ENCODE results near the gene KDM4C. TPM values are rescaled to one million over a fixed set of nuclear protein-coding genes. Genes with fewer than 3 reads are reported as not detected.

KDM4C gene
- total RNA-seq (29.3 and 39.0 TPM in 2 replicates), polyA plus RNA-seq (11.1 and 13.0 TPM in 2 replicates), polyA minus RNA-seq (ENCODE audit: low replicate concordance) (8.9 and 10.1 TPM in 2 replicates)
- 7.2 and 8.5 TPM in 2 replicates for polyA plus RNA-seq (2012)

GRCh38 chr9:6757456-6758247 lies at the start of gene KDM4C:
Gene KDM4C, plus strand, starts transcription at chr9:6757973. Its CDS starts 35,016 bp downstream, at chr9:6792989.
- peak within 1 kb of the TSS; percentile 89 for H3K4me2 ChIP-seq (ENCODE audit: extremely low read depth, insufficient read depth, low read length)
- H3K27ac ChIP-seq (ENCODE audit: insufficient read depth, low read length): peak within 1 kb of the TSS; percentile 99
- H2AFZ ChIP-seq (ENCODE audit: low read length): peak within 1 kb of the TSS; percentile 76
- H3K4me3 ChIP-seq (replicated peaks in 1 of 4; ENCODE audit: control extremely low read depth in 1 of 4, insufficient read depth in 1 of 4, low read depth in 3 of 4, low read length in 4 of 4): peak within 1 kb of the TSS; percentile 74 to 96 (median 84)
- peak; percentile 94 to 96 for DNase-seq (ENCODE audit: low read depth in 2 of 2)
- H3K79me2 ChIP-seq (ENCODE audit: control insufficient read depth, insufficient read depth, low read length): peaks cover 24% of the 10 kb centered on the region
- H3K36me3 ChIP-seq (ENCODE audit: control insufficient read depth, insufficient read depth, low read length): no peaks in the 10 kb centered on the region
- H4K20me1 ChIP-seq (ENCODE audit: control insufficient read depth, extremely low read depth, insufficient read depth, low read length): no peaks in the 10 kb centered on the region
- H3K9me3 ChIP-seq (ENCODE audit: control insufficient read depth, insufficient read depth, low read depth, low read length): no peaks in the 10 kb centered on the region
- peak within 1 kb of the TSS; percentile 85 for H3K9ac ChIP-seq (ENCODE audit: insufficient read depth, low read length)
- no peaks in the 10 kb centered on the region for H3K27me3 ChIP-seq (ENCODE audit: control insufficient read depth, insufficient read depth, low read length)
- H3K4me1 ChIP-seq (ENCODE audit: control insufficient read depth, extremely low read depth, insufficient read depth, low read length): peaks cover 4% of the 10 kb centered on the region
- no peak for TF ChIP-seq EZH2 (IDR thresholded peaks at IDR 0.05; ENCODE audit: low read length, missing control alignments)
- TF ChIP-seq CTCF (conservative IDR thresholded peaks at IDR 0.05 in 1 of 2, IDR thresholded peaks at IDR 0.05 in 1 of 2; ENCODE audit: low read depth in 1 of 2, low read length in 2 of 2): no peak

- H3K79me2 ChIP-seq (ENCODE audit: control insufficient read depth, insufficient read depth, low read length): no peaks in the 10 kb centered on the region
- no peaks in the 10 kb centered on the region for H3K27me3 ChIP-seq (ENCODE audit: control insufficient read depth, insufficient read depth, low read length)
- H4K20me1 ChIP-seq (ENCODE audit: control insufficient read depth, extremely low read depth, insufficient read depth, low read length): no peaks in the 10 kb centered on the region
- no peak overlapping the region for H3K9ac ChIP-seq (ENCODE audit: insufficient read depth, low read length)
- H3K4me2 ChIP-seq (ENCODE audit: extremely low read depth, insufficient read depth, low read length): no peak overlapping the region
- DNase-seq (ENCODE audit: low read depth in 2 of 2): no peak
- no peak overlapping the region for H2AFZ ChIP-seq (ENCODE audit: low read length)
- no peak for TF ChIP-seq CTCF (conservative IDR thresholded peaks at IDR 0.05 in 1 of 2, IDR thresholded peaks at IDR 0.05 in 1 of 2; ENCODE audit: low read depth in 1 of 2, low read length in 2 of 2)
- H3K4me1 ChIP-seq (ENCODE audit: control insufficient read depth, extremely low read depth, insufficient read depth, low read length): no peaks in the 10 kb centered on the region
- no peak overlapping the region for H3K27ac ChIP-seq (ENCODE audit: insufficient read depth, low read length)
- H3K4me3 ChIP-seq (replicated peaks in 1 of 4; ENCODE audit: control extremely low read depth in 1 of 4, insufficient read depth in 1 of 4, low read depth in 3 of 4, low read length in 4 of 4): no peak overlapping the region
- no peaks in the 10 kb centered on the region for H3K9me3 ChIP-seq (ENCODE audit: control insufficient read depth, insufficient read depth, low read depth, low read length)
- H3K36me3 ChIP-seq (ENCODE audit: control insufficient read depth, insufficient read depth, low read length): no peaks in the 10 kb centered on the region
Measured at GRCh38 chr9:6708732-6709131, 49.0 kb upstream of the KDM4C start.

- Histone ChIP-seq H3K4me1 (ENCODE audit: control insufficient read depth, extremely low read depth, insufficient read depth, low read length) (no peaks in the 10 kb centered on the region), H2AFZ (ENCODE audit: low read length) (no peak overlapping the region), H3K27me3 (ENCODE audit: control insufficient read depth, insufficient read depth, low read length) (no peaks in the 10 kb centered on the region), H3K4me3 (replicated peaks in 1 of 4; ENCODE audit: control extremely low read depth in 1 of 4, insufficient read depth in 1 of 4, low read depth in 3 of 4, low read length in 4 of 4) (no peak overlapping the region), H3K27ac (ENCODE audit: insufficient read depth, low read length) (no peak overlapping the region), H3K36me3 (ENCODE audit: control insufficient read depth, insufficient read depth, low read length) (no peaks in the 10 kb centered on the region), H3K9me3 (ENCODE audit: control insufficient read depth, insufficient read depth, low read depth, low read length) (no peaks in the 10 kb centered on the region), H3K9ac (ENCODE audit: insufficient read depth, low read length) (no peak overlapping the region), H3K79me2 (ENCODE audit: control insufficient read depth, insufficient read depth, low read length) (no peaks in the 10 kb centered on the region), H4K20me1 (ENCODE audit: control insufficient read depth, extremely low read depth, insufficient read depth, low read length) (no peaks in the 10 kb centered on the region), H3K4me2 (ENCODE audit: extremely low read depth, insufficient read depth, low read length) (no peak overlapping the region)
- no peak for TF ChIP-seq CTCF (conservative IDR thresholded peaks at IDR 0.05 in 1 of 2, IDR thresholded peaks at IDR 0.05 in 1 of 2; ENCODE audit: low read depth in 1 of 2, low read length in 2 of 2)
- TF ChIP-seq EZH2 (IDR thresholded peaks at IDR 0.05; ENCODE audit: low read length, missing control alignments): no peak
- peak; percentile 49 to 82 for DNase-seq (ENCODE audit: low read depth in 2 of 2)
Measured at GRCh38 chr9:6711403-6711802, 46.4 kb upstream of the KDM4C start.
